GM19467 (cell line): ENCODE measurements around the gene FAM168B.

Source experiments
- ATAC-seq: cut with Tn5 transposase; IDR thresholded peaks from one replicate; pipeline ENCODE4 v1.9.1; 2021; ENCODE audit warnings: mild to moderate bottlenecking, moderate library complexity; ENCODE audit not compliant: unreplicated experiment

The FAM168B gene

GRCh38 chr2:131056204-131056931 is 36.9 kb downstream of the FAM168B start:
- no peak for ATAC-seq

DNA sequence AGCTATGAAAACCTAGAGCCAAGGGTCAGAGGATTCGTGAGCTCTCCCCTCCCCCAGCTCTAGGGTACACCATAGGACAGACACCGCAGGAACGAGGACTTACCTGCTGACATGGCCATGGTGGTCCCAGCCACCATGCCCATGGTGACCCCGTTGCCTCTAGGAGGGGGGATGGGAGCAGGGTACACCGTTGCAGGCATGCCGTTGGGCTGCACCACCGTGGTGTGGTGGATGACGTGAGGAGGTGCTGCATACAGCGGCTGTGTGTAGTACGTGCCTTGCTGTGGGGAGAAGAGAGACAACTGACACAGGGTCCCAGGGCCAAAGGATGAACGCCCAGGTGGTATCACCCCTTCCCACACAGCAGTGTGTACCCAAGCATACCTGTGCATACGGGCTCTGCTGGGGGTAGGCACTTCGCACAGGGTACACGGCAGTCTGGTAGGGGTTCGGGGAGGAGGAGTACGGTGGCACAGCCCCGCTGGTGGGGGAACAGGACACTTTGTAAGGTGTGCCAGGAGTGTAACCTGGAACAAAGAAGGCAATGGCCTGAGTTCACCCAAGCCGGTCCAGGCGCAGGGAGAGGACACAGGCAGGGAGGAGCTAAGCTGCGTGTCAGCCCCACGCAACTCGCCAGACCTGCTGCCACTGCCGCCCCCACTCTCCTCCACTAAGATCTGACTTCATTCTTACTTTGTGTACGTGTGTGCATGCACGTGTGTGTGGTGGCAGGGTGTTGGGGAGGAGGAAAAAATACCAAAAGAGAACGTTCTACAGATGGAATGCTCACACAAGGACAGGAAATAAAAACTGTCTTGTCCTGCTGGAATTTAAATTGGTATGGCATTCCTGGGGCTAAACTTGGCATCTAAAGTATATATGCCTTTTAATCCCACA is 37.8 kb downstream of the FAM168B start:
- ATAC-seq: no peak

DNA sequence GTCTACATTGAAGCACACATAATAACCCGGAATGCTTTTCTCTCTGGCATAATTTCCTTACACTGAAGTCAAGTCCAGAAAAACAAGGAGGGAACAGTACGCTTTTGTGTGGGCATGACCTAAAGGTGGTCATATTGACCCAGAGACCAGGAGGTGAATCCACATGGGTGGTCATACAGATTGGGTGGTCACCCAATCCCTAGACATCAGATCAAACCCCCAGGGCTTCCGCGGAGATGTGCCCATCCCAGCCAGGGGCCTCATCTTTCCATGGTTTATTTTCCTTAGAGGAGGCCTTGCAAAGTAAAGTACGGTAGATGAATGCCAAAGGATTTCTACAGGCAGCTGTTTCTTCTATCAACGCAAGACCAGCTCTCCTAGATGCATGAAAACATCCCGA is 38.8 kb downstream of the FAM168B start:
- ATAC-seq: no peak

- no peak for ATAC-seq
Observed at GRCh38 chr2:131052741-131053263, 40.5 kb downstream of the FAM168B start.

DNA sequence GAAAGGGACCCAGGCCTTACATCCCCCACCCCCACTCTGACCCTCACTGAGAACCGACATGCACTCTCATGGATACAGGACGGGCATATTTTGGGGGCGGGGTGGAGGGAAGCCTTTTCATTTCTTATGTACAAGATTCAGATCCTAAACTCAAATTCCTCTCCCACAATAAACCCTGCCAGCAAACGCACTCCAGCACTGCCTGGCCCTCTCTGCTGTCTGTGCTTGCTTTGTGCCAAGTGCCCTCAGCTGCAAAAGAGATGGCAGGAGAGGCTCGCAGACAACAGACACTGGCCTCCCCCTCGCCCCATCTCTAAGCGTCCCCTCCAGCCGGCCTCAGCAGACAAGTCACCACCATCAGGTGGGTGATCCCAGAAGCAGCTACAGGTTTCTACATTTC is 42.4 kb downstream of the FAM168B start:
- no peak for ATAC-seq

GRCh38 chr2:131049150-131049718 is 44.0 kb downstream of the FAM168B start:
- no peak for ATAC-seq

DNA sequence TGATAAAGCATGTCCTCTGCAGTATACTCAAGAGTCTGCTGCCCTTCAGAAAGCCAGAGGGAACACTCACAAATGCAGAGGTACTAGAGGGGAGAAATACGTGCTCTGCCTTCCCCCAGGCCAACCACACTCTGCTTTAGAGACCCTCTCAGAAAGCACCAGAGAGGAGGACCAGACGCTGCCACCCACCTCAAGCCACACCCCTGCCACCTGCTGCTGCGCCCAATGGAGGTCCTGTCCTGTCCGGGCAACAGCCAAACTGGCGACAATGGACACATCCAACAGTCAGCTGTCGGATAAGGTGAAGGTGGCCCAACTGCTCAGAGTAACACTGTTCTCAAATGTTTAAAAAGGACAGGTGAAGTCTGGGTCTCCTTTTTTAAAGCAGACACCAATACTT is 44.6 kb downstream of the FAM168B start:
- no peak for ATAC-seq

DNA sequence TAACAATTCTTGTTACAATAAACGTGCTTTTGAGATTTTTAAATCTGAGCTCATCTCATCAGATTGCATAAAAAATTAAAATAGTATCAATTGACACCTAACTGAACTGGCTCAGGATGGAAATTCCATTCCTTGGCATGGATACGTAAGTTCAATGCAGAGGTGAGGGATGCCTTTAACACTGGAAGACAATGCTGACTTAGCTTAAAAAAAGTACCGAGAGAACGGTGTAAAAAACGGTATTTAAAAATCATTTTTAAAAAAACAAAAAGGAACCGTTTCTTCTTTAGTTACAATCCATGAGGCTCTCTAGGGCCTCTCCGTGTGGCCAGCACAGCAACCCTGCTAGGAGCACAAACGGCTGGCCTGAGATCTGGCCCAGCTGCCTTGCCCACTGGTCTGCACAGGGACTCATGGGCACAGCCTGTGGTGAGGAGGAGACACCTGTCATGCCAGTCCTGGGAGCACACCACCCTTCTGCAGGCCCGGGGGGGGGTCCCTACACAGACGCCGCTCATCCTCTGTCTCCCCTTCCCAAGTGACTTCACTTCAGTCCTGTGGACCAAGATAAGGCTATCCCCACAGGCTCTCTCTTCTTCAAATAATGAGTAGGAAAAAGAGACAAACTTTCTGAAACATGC is 45.2 kb downstream of the FAM168B start:
- ATAC-seq: no peak

DNA sequence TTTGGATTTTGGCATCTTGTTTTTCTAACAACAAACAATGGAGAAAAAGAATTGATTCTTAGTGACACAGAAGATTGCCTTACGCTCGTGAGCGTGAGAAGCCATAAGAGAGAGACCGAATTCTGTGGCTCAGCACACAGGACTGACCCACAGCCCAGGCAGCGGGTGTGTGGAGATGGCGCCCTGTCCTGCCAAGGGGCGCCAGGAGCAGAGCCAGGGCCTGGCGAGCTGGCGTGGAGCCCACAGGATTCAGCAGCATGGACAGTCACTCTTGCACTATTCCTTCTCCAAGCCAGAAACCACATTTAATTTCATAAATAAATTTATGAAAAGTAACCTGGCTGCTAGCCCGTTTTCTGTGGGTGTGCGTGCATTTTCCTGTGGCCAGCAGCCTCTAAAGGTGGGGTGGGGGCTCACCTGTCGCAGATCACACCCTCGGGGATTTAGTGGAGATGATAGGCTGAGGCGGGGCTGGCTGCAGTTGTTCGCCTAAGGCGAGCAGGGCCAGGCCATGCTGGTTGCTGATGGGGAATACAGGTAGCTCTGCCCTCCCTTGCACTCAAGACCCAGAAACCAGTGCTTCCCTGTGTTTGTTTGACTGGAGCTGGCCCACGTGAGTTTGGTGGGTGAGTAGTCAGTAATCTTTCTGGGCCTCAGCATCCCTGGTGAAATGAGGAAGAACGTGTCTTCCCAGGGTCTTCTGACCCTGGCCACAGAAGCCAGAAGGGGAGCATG is 46.2 kb downstream of the FAM168B start:
- ATAC-seq: no peak

DNA sequence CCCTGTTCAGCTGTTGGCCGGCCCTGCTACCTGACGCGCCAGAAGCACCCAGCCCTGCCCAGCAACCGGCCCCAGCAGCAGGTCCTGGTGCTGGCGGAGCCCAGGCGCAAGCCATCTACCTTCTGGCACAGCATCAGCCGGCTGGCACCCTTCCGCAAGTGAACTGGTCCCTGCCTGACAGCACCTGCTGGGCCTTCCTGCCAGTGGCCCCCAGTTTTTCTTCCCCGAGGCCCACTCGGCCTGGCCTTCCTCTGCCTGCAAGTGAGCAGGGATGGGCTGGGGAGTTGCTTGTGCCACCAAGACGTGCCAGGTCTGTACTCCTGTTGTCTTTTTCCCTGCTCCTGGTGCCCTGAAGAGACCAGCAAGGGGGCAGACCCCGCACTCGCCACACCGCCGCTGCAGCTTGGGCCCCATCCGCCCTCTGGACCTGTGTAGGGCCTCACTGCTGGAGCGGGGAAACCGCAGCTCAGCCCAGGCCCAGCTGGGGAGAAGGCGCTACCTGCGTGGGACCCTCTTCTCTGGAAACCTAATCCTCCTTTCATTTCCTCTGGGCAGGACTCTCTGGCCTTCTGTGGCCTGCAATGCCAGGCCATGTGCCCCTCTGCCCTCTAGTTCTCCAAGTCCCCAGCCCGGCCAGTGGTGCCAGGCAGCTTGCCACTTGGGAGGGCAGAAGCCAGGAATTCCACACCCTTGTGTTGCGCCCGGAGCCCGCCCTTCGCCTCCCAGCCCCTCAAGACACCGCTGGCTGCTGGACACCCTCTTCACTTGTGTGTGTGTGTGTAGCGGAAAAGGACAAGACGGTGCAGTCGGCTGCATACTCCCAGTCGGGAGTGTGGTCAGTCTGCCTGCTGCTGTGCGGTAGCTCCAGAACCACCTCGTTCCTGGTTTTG is 47.0 kb downstream of the FAM168B start:
- ATAC-seq: no peak

GRCh38 chr2:131045286-131046027 is 47.8 kb downstream of the FAM168B start:
- ATAC-seq: no peak

DNA sequence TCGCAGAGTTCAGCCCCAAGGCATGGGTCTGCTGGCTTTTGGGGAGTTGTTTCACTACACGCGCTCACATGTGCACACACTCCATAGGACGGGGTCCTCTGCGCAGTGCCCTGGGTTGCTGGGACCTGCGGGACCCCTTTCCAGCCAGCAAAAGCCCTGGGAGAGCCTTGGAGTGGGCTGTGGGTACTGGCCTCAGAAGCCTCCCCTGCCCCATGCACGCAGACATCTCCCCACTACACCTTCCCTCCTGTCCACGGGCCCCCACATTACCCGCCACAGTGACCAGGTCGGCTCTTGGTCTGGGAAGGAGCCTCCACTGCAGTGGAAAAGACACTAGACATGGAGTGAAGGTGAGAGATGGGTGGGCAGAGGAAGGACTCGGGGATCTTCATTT is 48.5 kb downstream of the FAM168B start:
- ATAC-seq: no peak

GRCh38 chr2:131044075-131044756 is 49.0 kb downstream of the FAM168B start:
- ATAC-seq: no peak

GRCh38 chr2:131043199-131044074 is 49.8 kb downstream of the FAM168B start:
- no peak for ATAC-seq

GRCh38 chr2:131042148-131042775 is 51.0 kb downstream of the FAM168B start:
- ATAC-seq: no peak

GRCh38 chr2:131041402-131042147 is 51.7 kb downstream of the FAM168B start:
- ATAC-seq: no peak
